H1 (cell line): ENCODE measurements around the gene TOMM22.

Experiments used
- CREB1 ChIP-seq: IDR thresholded peaks from 2 replicates; pipeline ENCODE4 v1.6.1; 2012; ENCODE audit warnings: inconsistent platforms
- CTCF ChIP-seq, 3 experiments: IDR thresholded peaks; 1 replicate in 2 of 3; 2 replicates in 1 of 3; pipeline versions ENCODE4 v1.5.1 to v1.6.1; 2011; ENCODE audit warnings: low read length in 3 of 3, mild to moderate bottlenecking in 3 of 3, inconsistent platforms in 2 of 3, low read depth in 1 of 3, moderate library complexity in 1 of 3; ENCODE audit not compliant: insufficient read depth in 1 of 3; ENCODE audit errors: control extremely low read depth in 1 of 3
- EP300 ChIP-seq, 2 experiments: IDR thresholded peaks; 1 replicate in 1 of 2; 2 replicates in 1 of 2; pipeline ENCODE4 v1.6.1; 2011 to 2012; ENCODE audit warnings: low read depth in 2 of 2, low read length in 2 of 2, mild to moderate bottlenecking in 2 of 2, borderline replicate concordance in 1 of 2, inconsistent platforms in 1 of 2, moderate library complexity in 1 of 2
- FOSL1 ChIP-seq: IDR thresholded peaks from 2 replicates; pipeline ENCODE4 v1.6.1; 2011; ENCODE audit warnings: mild to moderate bottlenecking, low read depth, low read length, moderate library complexity; ENCODE audit not compliant: insufficient read depth
- JUND ChIP-seq: IDR thresholded peaks from 2 replicates; pipeline ENCODE4 v1.6.1; 2011; ENCODE audit warnings: mild to moderate bottlenecking, improper control_type of control experiment, low read length
- PHF8 ChIP-seq: fragments of 200-600 bp; sonication (generic); conservative IDR thresholded peaks from 2 replicates; pipeline ENCODE4 v1.7.1; 2012; ENCODE audit warnings: low read depth, mild to moderate bottlenecking, inconsistent platforms, low read length, moderate library complexity
- POLR2A ChIP-seq, 2 experiments: IDR thresholded peaks; 1 replicate in 1 of 2; 2 replicates in 1 of 2; pipeline ENCODE4 v1.6.1; 2011; ENCODE audit warnings: low read depth in 2 of 2, low read length in 2 of 2, mild to moderate bottlenecking in 2 of 2; ENCODE audit errors: control extremely low read depth in 1 of 2
- RFX5 ChIP-seq: IDR thresholded peaks from 2 replicates; pipeline ENCODE4 v1.6.1; 2011; ENCODE audit warnings: low read depth, low read length, improper control_type of control experiment, borderline replicate concordance
- RXRA ChIP-seq: IDR thresholded peaks from 2 replicates; pipeline ENCODE4 v1.6.1; 2011; ENCODE audit warnings: low read depth, mild to moderate bottlenecking, low read length, moderate library complexity; ENCODE audit not compliant: insufficient read depth
- SP4 ChIP-seq: IDR thresholded peaks from 2 replicates; pipeline ENCODE4 v1.6.1; 2012; ENCODE audit warnings: low read length, inconsistent platforms
- SRF ChIP-seq: IDR thresholded peaks from 2 replicates; pipeline ENCODE4 v1.6.1; 2011; ENCODE audit warnings: mild to moderate bottlenecking, low read depth, low read length, moderate library complexity
- TF ChIP-seq, protein P1 (sequence below): IDR thresholded peaks from 2 replicates; pipeline ENCODE4 v1.6.1; 2011; ENCODE audit warnings: low read length, improper control_type of control experiment

DNA sequence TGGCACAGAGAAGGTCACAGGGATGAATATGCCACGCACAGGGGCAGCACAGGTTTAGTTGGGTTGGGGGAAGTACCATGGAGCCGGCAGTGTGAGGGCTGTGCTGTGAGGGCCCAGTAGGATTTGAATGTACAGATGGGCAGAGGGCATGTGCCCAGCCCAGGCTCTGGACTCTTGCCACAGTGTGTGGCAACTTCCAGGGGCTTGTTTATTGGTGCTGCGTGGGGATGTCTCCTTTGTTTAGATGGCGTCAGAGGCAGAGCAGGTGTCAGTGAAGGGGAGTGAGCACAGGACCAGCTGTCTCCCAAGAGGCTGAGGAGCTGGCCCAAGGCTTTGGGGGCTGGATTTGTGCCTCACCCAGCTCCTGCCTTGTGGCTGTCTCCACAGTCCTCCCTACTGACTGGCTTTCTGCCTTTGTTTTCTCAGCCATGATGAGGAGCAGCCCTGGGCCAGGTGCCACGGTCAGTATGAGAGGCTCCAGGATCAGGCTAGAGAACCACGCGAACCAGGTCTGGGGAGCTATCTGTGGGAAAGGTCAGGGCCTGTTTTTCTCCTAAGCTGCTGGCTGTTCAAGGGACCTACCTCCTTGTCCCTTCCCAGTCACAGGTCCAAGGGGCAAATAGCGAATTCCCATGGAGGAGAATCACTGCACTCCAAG, 52.1 kb downstream of the TOMM22 start:
- TF ChIP-seq JUND: no peak
- TF ChIP-seq CTCF (IDR thresholded peaks at IDR 0.05; ENCODE audit: control extremely low read depth in 1 of 3, insufficient read depth in 1 of 3, low read depth in 1 of 3, low read length in 3 of 3): no peak
- TF ChIP-seq, protein P1, sequence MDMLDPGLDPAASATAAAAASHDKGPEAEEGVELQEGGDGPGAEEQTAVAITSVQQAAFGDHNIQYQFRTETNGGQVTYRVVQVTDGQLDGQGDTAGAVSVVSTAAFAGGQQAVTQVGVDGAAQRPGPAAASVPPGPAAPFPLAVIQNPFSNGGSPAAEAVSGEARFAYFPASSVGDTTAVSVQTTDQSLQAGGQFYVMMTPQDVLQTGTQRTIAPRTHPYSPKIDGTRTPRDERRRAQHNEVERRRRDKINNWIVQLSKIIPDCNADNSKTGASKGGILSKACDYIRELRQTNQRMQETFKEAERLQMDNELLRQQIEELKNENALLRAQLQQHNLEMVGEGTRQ: no peak
- TF ChIP-seq RFX5: no peak
- TF ChIP-seq EP300 (IDR thresholded peaks at IDR 0.05; ENCODE audit: borderline replicate concordance in 1 of 2, low read depth in 2 of 2, low read length in 2 of 2): no peak
- TF ChIP-seq CREB1: no peak
- no peak for TF ChIP-seq SP4
- TF ChIP-seq FOSL1: no peak
- no peak for TF ChIP-seq SRF
- no peak for TF ChIP-seq RXRA
- TF ChIP-seq PHF8: no peak
- TF ChIP-seq POLR2A (IDR thresholded peaks at IDR 0.05; ENCODE audit: control extremely low read depth in 1 of 2, low read depth in 2 of 2, low read length in 2 of 2): no peak
